ENCODE results near the gene HDAC8. TPM values are rescaled to one million over a fixed set of nuclear protein-coding genes. Genes with fewer than 3 reads are reported as not detected.
"Not testable (repeated sequence)": the region's sequence is repeated elsewhere in the genome, so short reads cannot be mapped to it uniquely, and the experiment has no call there.

HDAC8 gene
- polyA plus RNA-seq, 1 donor = 26.5 TPM

- peaks cover 2% of the 10 kb centered on the region for H3K36me3 ChIP-seq (ENCODE audit: control insufficient read depth, insufficient read depth, low read length)
- WGBS (ENCODE audit: insufficient coverage, low lambda C conversion rate) = no CpG with 5 or more reads among the region's 2 CpGs
- H3K27ac ChIP-seq (ENCODE audit: low read length) = no peak overlapping the region
- no peak for DNase-seq
- no peaks in the 10 kb centered on the region for H3K27me3 ChIP-seq (ENCODE audit: control insufficient read depth, insufficient read depth, low read length)
- no peak overlapping the region for H3K4me3 ChIP-seq (ENCODE audit: low read length)
- no peaks in the 10 kb centered on the region for H3K4me1 ChIP-seq (ENCODE audit: control insufficient read depth, insufficient read depth, low read length)
- H3K9me3 ChIP-seq (ENCODE audit: control insufficient read depth, low read depth, low read length) = no peaks in the 10 kb centered on the region
These were observed 32.8 kb downstream of the HDAC8 start for GRCh38 chrX:72539822-72540221.

GRCh38 chrX:72536542-72536941 lies 36.1 kb downstream of the HDAC8 start:
- no peaks in the 10 kb centered on the region for H3K9me3 ChIP-seq (ENCODE audit: control insufficient read depth, low read depth, low read length)
- no peaks in the 10 kb centered on the region for H3K27me3 ChIP-seq (ENCODE audit: control insufficient read depth, insufficient read depth, low read length)
- H3K27ac ChIP-seq (ENCODE audit: low read length) = no peak overlapping the region
- no peak overlapping the region for H3K4me3 ChIP-seq (ENCODE audit: low read length)
- H3K4me1 ChIP-seq (ENCODE audit: control insufficient read depth, insufficient read depth, low read length) = no peaks in the 10 kb centered on the region
- no peaks in the 10 kb centered on the region for H3K36me3 ChIP-seq (ENCODE audit: control insufficient read depth, insufficient read depth, low read length)
- no CpG with 5 or more reads among the region's 1 CpG for WGBS (ENCODE audit: insufficient coverage, low lambda C conversion rate)
- DNase-seq = no peak

GRCh38 chrX:72532366-72532765 lies 40.3 kb downstream of the HDAC8 start:
- Histone ChIP-seq H3K4me3 (ENCODE audit: low read length) (no peak overlapping the region), H3K4me1 (ENCODE audit: control insufficient read depth, insufficient read depth, low read length) (no peaks in the 10 kb centered on the region), H3K9me3 (ENCODE audit: control insufficient read depth, low read depth, low read length) (no peaks in the 10 kb centered on the region), H3K27ac (ENCODE audit: low read length) (no peak overlapping the region), H3K27me3 (ENCODE audit: control insufficient read depth, insufficient read depth, low read length) (no peaks in the 10 kb centered on the region), H3K36me3 (ENCODE audit: control insufficient read depth, insufficient read depth, low read length) (no peaks in the 10 kb centered on the region)
- no CpG with 5 or more reads among the region's 3 CpGs for WGBS (ENCODE audit: insufficient coverage, low lambda C conversion rate)
- no peak for DNase-seq

GRCh38 chrX:72526534-72527508 lies 45.8 kb downstream of the HDAC8 start:
- Histone ChIP-seq H3K4me1 (ENCODE audit: control insufficient read depth, insufficient read depth, low read length) (no peaks in the 10 kb centered on the region), H3K36me3 (ENCODE audit: control insufficient read depth, insufficient read depth, low read length) (no peaks in the 10 kb centered on the region), H3K4me3 (ENCODE audit: low read length) (no peak overlapping the region), H3K27ac (ENCODE audit: low read length) (no peak overlapping the region), H3K9me3 (ENCODE audit: control insufficient read depth, low read depth, low read length) (no peaks in the 10 kb centered on the region), H3K27me3 (ENCODE audit: control insufficient read depth, insufficient read depth, low read length) (no peaks in the 10 kb centered on the region)
- DNase-seq = no peak
- WGBS (ENCODE audit: insufficient coverage, low lambda C conversion rate) = no CpG with 5 or more reads among the region's 6 CpGs

GRCh38 chrX:72498782-72499181 lies 73.9 kb downstream of the HDAC8 start:
- H3K4me1 ChIP-seq (ENCODE audit: control insufficient read depth, insufficient read depth, low read length) = no peaks in the 10 kb centered on the region
- no peaks in the 10 kb centered on the region for H3K9me3 ChIP-seq (ENCODE audit: control insufficient read depth, low read depth, low read length)
- H3K36me3 ChIP-seq (ENCODE audit: control insufficient read depth, insufficient read depth, low read length) = no peaks in the 10 kb centered on the region
- no peak for DNase-seq
- H3K4me3 ChIP-seq (ENCODE audit: low read length) = no peak overlapping the region
- H3K27me3 ChIP-seq (ENCODE audit: control insufficient read depth, insufficient read depth, low read length) = no peaks in the 10 kb centered on the region
- no peak overlapping the region for H3K27ac ChIP-seq (ENCODE audit: low read length)

- no peak overlapping the region for H3K27ac ChIP-seq (ENCODE audit: low read length)
- H3K9me3 ChIP-seq (ENCODE audit: control insufficient read depth, low read depth, low read length) = no peaks in the 10 kb centered on the region
- WGBS (ENCODE audit: insufficient coverage, low lambda C conversion rate) = no CpG with 5 or more reads among the region's 6 CpGs
- H3K27me3 ChIP-seq (ENCODE audit: control insufficient read depth, insufficient read depth, low read length) = no peaks in the 10 kb centered on the region
- DNase-seq = peak in 1 of 2 donors; percentile 2
- no peaks in the 10 kb centered on the region for H3K36me3 ChIP-seq (ENCODE audit: control insufficient read depth, insufficient read depth, low read length)
- no peaks in the 10 kb centered on the region for H3K4me1 ChIP-seq (ENCODE audit: control insufficient read depth, insufficient read depth, low read length)
- no peak overlapping the region for H3K4me3 ChIP-seq (ENCODE audit: low read length)
These were observed 77.6 kb downstream of the HDAC8 start for GRCh38 chrX:72495046-72495445.

GRCh38 chrX:72492499-72492898 lies 80.1 kb downstream of the HDAC8 start:
- peaks cover 5% of the 10 kb centered on the region for H3K36me3 ChIP-seq (ENCODE audit: control insufficient read depth, insufficient read depth, low read length)
- no peaks in the 10 kb centered on the region for H3K4me1 ChIP-seq (ENCODE audit: control insufficient read depth, insufficient read depth, low read length)
- H3K27me3 ChIP-seq (ENCODE audit: control insufficient read depth, insufficient read depth, low read length) = no peaks in the 10 kb centered on the region
- no peak for DNase-seq
- no peak overlapping the region for H3K4me3 ChIP-seq (ENCODE audit: low read length)
- no peak overlapping the region for H3K27ac ChIP-seq (ENCODE audit: low read length)
- no peaks in the 10 kb centered on the region for H3K9me3 ChIP-seq (ENCODE audit: control insufficient read depth, low read depth, low read length)
- no CpG with 5 or more reads among the region's 1 CpG for WGBS (ENCODE audit: insufficient coverage, low lambda C conversion rate)

- WGBS (ENCODE audit: insufficient coverage, low lambda C conversion rate) = no CpG with 5 or more reads among the region's 6 CpGs
- not testable (repeated sequence) for H3K27me3 ChIP-seq (ENCODE audit: control insufficient read depth, insufficient read depth, low read length); DNase-seq; H3K4me1 ChIP-seq (ENCODE audit: control insufficient read depth, insufficient read depth, low read length); H3K4me3 ChIP-seq (ENCODE audit: low read length); H3K27ac ChIP-seq (ENCODE audit: low read length); H3K9me3 ChIP-seq (ENCODE audit: control insufficient read depth, low read depth, low read length); H3K36me3 ChIP-seq (ENCODE audit: control insufficient read depth, insufficient read depth, low read length)
These were observed 82.4 kb downstream of the HDAC8 start for GRCh38 chrX:72490221-72490620.

GRCh38 chrX:72487661-72488060 lies 85.0 kb downstream of the HDAC8 start:
- no peak overlapping the region for H3K27ac ChIP-seq (ENCODE audit: low read length)

GRCh38 chrX:72479324-72480274 lies 93.0 kb downstream of the HDAC8 start:
- H3K36me3 ChIP-seq (ENCODE audit: control insufficient read depth, insufficient read depth, low read length) = no peaks in the 10 kb centered on the region
- no peak overlapping the region for H3K4me3 ChIP-seq (ENCODE audit: low read length)
- H3K9me3 ChIP-seq (ENCODE audit: control insufficient read depth, low read depth, low read length) = no peaks in the 10 kb centered on the region
- no peaks in the 10 kb centered on the region for H3K27me3 ChIP-seq (ENCODE audit: control insufficient read depth, insufficient read depth, low read length)
- peak in 1 of 2 donors; percentile 40 for DNase-seq
- WGBS (ENCODE audit: insufficient coverage, low lambda C conversion rate) = no CpG with 5 or more reads among the region's 5 CpGs
- no peak overlapping the region for H3K27ac ChIP-seq (ENCODE audit: low read length)
- no peaks in the 10 kb centered on the region for H3K4me1 ChIP-seq (ENCODE audit: control insufficient read depth, insufficient read depth, low read length)

More at GRCh38 chrX:72487661-72488060, 85.0 kb downstream of the HDAC8 start:
- no peaks in the 10 kb centered on the region for H3K9me3 ChIP-seq (ENCODE audit: control insufficient read depth, low read depth, low read length)
- DNase-seq = no peak
- H3K27me3 ChIP-seq (ENCODE audit: control insufficient read depth, insufficient read depth, low read length) = no peaks in the 10 kb centered on the region
- peaks cover 7% of the 10 kb centered on the region for H3K36me3 ChIP-seq (ENCODE audit: control insufficient read depth, insufficient read depth, low read length)
- H3K4me3 ChIP-seq (ENCODE audit: low read length) = no peak overlapping the region
- WGBS (ENCODE audit: insufficient coverage, low lambda C conversion rate) = 100% methylated on average over 1 of the region's 1 CpG
- H3K4me1 ChIP-seq (ENCODE audit: control insufficient read depth, insufficient read depth, low read length) = no peaks in the 10 kb centered on the region
